ENCODE data around the gene ARHGAP29. TPM values are rescaled to one million over a fixed set of nuclear protein-coding genes. Genes with fewer than 3 reads are reported as not detected.
A peak's percentile ranks its signal among the peaks of the same experiment; 100 is the strongest.

Gene ARHGAP29
- total RNA-seq, 6 experiments from 2014 or later: 36.9 to 60.3 (median 52.9) TPM

- peak overlapping the region; percentile 92 for H3K4me3 Mint-ChIP-seq
- peaks cover 1% of the 10 kb centered on the region; the same call in 1 of the 2 replicates for H3K27me3 Mint-ChIP-seq (ENCODE audit: insufficient read depth)
- peaks cover 57% of the 10 kb centered on the region for H3K4me1 Mint-ChIP-seq (ENCODE audit: low read depth)
- H3K9me3 Mint-ChIP-seq: peaks cover 21% of the 10 kb centered on the region
- TF ChIP-seq CTCF (IDR thresholded peaks at IDR 0.05): no peak
- DNase-seq: no peak
- H3K36me3 Mint-ChIP-seq (ENCODE audit: low read depth): peaks cover 13% of the 10 kb centered on the region
- H3K27ac Mint-ChIP-seq: peak overlapping the region; percentile 76
Observed at GRCh38 chr1:94246692-94247137, 9.3 kb upstream of the ARHGAP29 start.

GRCh38 chr1:94245747-94246438 is 8.5 kb upstream of the ARHGAP29 start:
- no peak for DNase-seq
- Mint-ChIP-seq H3K4me1 (ENCODE audit: low read depth) (peaks cover 59% of the 10 kb centered on the region), H3K4me3 (peak overlapping the region; percentile 92)

GRCh38 chr1:94244816-94245215 is 7.4 kb upstream of the ARHGAP29 start:
- H3K27me3 Mint-ChIP-seq (ENCODE audit: insufficient read depth): no peaks in the 10 kb centered on the region
- DNase-seq: no peak
- TF ChIP-seq CTCF (IDR thresholded peaks at IDR 0.05): no peak
- H3K36me3 Mint-ChIP-seq (ENCODE audit: low read depth): peaks cover 13% of the 10 kb centered on the region
- H3K4me3 Mint-ChIP-seq: no peak overlapping the region; the same call in 1 of the 2 replicates
- H3K4me1 Mint-ChIP-seq (ENCODE audit: low read depth): peaks cover 69% of the 10 kb centered on the region
- H3K27ac Mint-ChIP-seq: no peak overlapping the region
- peaks cover 21% of the 10 kb centered on the region for H3K9me3 Mint-ChIP-seq

More at GRCh38 chr1:94245747-94246438, 8.5 kb upstream of the ARHGAP29 start:
- H3K27me3 Mint-ChIP-seq (ENCODE audit: insufficient read depth): no peaks in the 10 kb centered on the region
- H3K36me3 Mint-ChIP-seq (ENCODE audit: low read depth): peaks cover 13% of the 10 kb centered on the region
- H3K9me3 Mint-ChIP-seq: peaks cover 21% of the 10 kb centered on the region
- TF ChIP-seq CTCF (IDR thresholded peaks at IDR 0.05): no peak
- peak overlapping the region; percentile 19; the same call in 1 of the 2 replicates for H3K27ac Mint-ChIP-seq

GRCh38 chr1:94243665-94244064 is 6.3 kb upstream of the ARHGAP29 start:
- Mint-ChIP-seq H3K36me3 (ENCODE audit: low read depth) (peaks cover 13% of the 10 kb centered on the region), H3K27ac (no peak overlapping the region), H3K4me3 (no peak overlapping the region), H3K9me3 (peaks cover 21% of the 10 kb centered on the region), H3K4me1 (ENCODE audit: low read depth) (peaks cover 74% of the 10 kb centered on the region), H3K27me3 (ENCODE audit: insufficient read depth) (no peaks in the 10 kb centered on the region)
- TF ChIP-seq CTCF (IDR thresholded peaks at IDR 0.05): no peak
- DNase-seq: no peak

- no peak overlapping the region for H3K4me3 Mint-ChIP-seq
Observed at GRCh38 chr1:94240822-94241221, 3.4 kb upstream of the ARHGAP29 start.

More at GRCh38 chr1:94240822-94241221, 3.4 kb upstream of the ARHGAP29 start:
- TF ChIP-seq CTCF (IDR thresholded peaks at IDR 0.05): peak; percentile 51
- Mint-ChIP-seq H3K36me3 (ENCODE audit: low read depth) (peaks cover 19% of the 10 kb centered on the region), H3K27ac (no peak overlapping the region), H3K9me3 (peaks cover 21% of the 10 kb centered on the region), H3K27me3 (ENCODE audit: insufficient read depth) (no peaks in the 10 kb centered on the region; the same call in 1 of the 2 replicates), H3K4me1 (ENCODE audit: low read depth) (peaks cover 65% of the 10 kb centered on the region)
- no peak for DNase-seq
